Adrenal gland (tissue), 5 donors: ENCODE measurements around the gene CEACAM19.

ENCODE experiments used
- CTCF ChIP-seq, 6 experiments: fragments of 450-650 bp in 4 of 6; fragments of 200-600 bp in 2 of 6; sonication (generic) in 1 of 6; IDR thresholded peaks; 1 replicate in 5 of 6; 2 replicates in 1 of 6; pipeline versions ENCODE4 v1.5.1 to v1.8.0; 2016 to 2021; ENCODE audit warnings: antibody characterized with exemption in 6 of 6, mild to moderate bottlenecking in 2 of 6, moderate library complexity in 1 of 6
- POLR2A ChIP-seq, 2 donors: fragments of 450-650 bp; IDR thresholded peaks; one replicate each; pipeline ENCODE4 v1.6.1; 2017; ENCODE audit warnings: antibody characterized with exemption in 2 of 2, mild to moderate bottlenecking in 2 of 2, moderate library complexity in 1 of 2
- donor health status: DM: no; HTN: no; CAD: no.

GRCh38 chr19:44696939-44697669 lies 25.8 kb downstream of the CEACAM19 start:
- TF ChIP-seq CTCF (IDR thresholded peaks at IDR 0.05) (no peak), POLR2A (IDR thresholded peaks at IDR 0.05) (no peak)
